SU-DHL-6 (cell line): ENCODE measurements around the gene HADH.

Experiments
- H2AFZ ChIP-seq: fragments of 200-600 bp; sonication (generic); 2 replicates; pipeline ENCODE4 v1.6.1; 2014; ENCODE audit warnings: low read depth, mild to moderate bottlenecking, moderate library complexity, mixed read lengths, antibody characterized with exemption, low read length; ENCODE audit not compliant: severe bottlenecking
- H3F3A ChIP-seq: fragments of 200-600 bp; shearing (Covaris generic); 2 replicates; pipeline ENCODE4 v1.6.0; 2016; ENCODE audit warnings: antibody characterized with exemption, mild to moderate bottlenecking; ENCODE audit not compliant: insufficient read depth
- H3K27ac ChIP-seq: fragments of 200-600 bp; sonication (generic); 2 replicates; pipeline ENCODE4 v1.5.1; 2016; ENCODE audit warnings: low read depth, mild to moderate bottlenecking, low read length, moderate library complexity, mixed read lengths
- H3K27me3 ChIP-seq: fragments of 200-600 bp; sonication (generic), shearing (Covaris generic); 2 replicates; pipeline ENCODE4 v1.6.0; 2014; ENCODE audit warnings: mild to moderate bottlenecking, low read length
- H3K36me3 ChIP-seq: fragments of 200-600 bp; sonication (generic); 2 replicates; pipeline ENCODE4 v1.6.1; 2014; ENCODE audit warnings: mild to moderate bottlenecking, low read length, mixed read lengths
- H3K4me2 ChIP-seq: fragments of 300-600, 200-600 bp; shearing (Covaris generic), sonication (generic); 2 replicates; pipeline ENCODE4 v1.6.0; 2014; ENCODE audit warnings: low read length, low read depth, mild to moderate bottlenecking; ENCODE audit not compliant: poor library complexity, severe bottlenecking
- H3K4me3 ChIP-seq: fragments of 200-600 bp; sonication (generic); 2 replicates; pipeline ENCODE4 v1.5.1; 2014; ENCODE audit warnings: antibody characterized with exemption, low read length, mild to moderate bottlenecking, mixed read lengths; ENCODE audit not compliant: insufficient read depth, poor library complexity, severe bottlenecking
- H3K79me2 ChIP-seq: fragments of 200-600 bp; sonication (generic); 2 replicates; pipeline ENCODE4 v1.6.1; 2014; ENCODE audit warnings: mild to moderate bottlenecking, low read length, moderate library complexity; ENCODE audit not compliant: insufficient read depth
- H3K9ac ChIP-seq: fragments of 200-600 bp; sonication (generic); 2 replicates; pipeline ENCODE4 v1.7.0; 2014; ENCODE audit warnings: mild to moderate bottlenecking, low read length
- H3K9me2 ChIP-seq: fragments of 200-600 bp; sonication (generic); replicated peaks from 2 replicates; pipeline ENCODE4 v1.6.1; 2014; ENCODE audit warnings: low read length; ENCODE audit not compliant: insufficient read depth
- H3K9me3 ChIP-seq: fragments of 200-600 bp; sonication (generic); 2 replicates; pipeline ENCODE4 v1.6.1; 2014; ENCODE audit warnings: low read length, mixed read lengths; ENCODE audit not compliant: insufficient read depth
- H4K20me1 ChIP-seq: fragments of 200-600 bp; sonication (generic); 2 replicates; pipeline ENCODE4 v1.6.1; 2014; ENCODE audit warnings: low read depth, mild to moderate bottlenecking, antibody characterized with exemption, low read length, moderate library complexity, mixed read lengths
- EZH2phosphoT487 ChIP-seq: fragments of 200-600 bp; sonication (generic), shearing (Covaris generic); conservative IDR thresholded peaks from 2 replicates; pipeline ENCODE4 v1.6.1; 2018; ENCODE audit warnings: mild to moderate bottlenecking, antibody characterized with exemption, low read length, moderate library complexity, mixed read lengths
- TF ChIP-seq, protein P1 (sequence below): fragments of 200-600 bp; sonication (generic); IDR thresholded peaks from one replicate; pipeline ENCODE4 v1.5.1; 2017; ENCODE audit warnings: antibody characterized with exemption, mild to moderate bottlenecking, low read length, moderate library complexity; ENCODE audit not compliant: insufficient read depth, poor library complexity, severe bottlenecking

The HADH gene

DNA sequence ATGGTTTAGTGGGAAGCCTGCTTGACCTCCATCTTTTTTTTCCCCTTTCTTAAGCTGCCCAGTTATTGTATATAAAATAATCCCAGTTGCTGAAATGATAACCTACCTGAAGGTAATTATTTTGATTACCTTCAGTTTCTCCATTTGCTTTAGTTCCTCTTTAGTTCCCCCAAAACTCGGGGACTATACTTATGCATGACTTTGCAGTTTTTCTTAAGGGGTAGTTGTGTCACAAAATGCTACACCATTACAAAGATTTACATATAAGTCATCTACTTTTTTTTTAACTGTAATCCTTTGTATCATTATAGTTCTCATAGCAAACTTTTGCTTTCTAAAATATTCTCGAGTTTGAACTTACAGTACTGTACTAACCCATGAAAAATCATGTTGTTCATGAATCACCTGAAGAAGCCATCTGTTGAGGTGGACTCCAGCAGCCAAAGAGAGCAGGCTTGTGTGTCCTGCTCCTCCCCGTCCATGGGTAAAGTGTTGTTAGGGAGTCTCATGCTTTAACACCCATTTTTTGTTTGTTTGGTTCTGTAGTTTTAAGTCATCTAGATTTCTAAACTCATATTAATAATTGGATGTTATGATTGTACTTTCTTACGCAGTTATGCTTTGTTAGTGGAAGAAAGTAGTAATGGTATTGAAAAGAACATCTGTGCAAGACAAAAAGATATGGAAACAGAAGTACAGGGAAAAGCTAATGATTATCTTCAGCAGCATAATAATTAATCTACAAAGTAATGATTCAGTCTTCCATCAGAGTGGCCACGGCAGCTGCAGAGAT lies 34.6 kb downstream of the HADH start:
- no peaks in the 10 kb centered on the region for H3K79me2 ChIP-seq
- no peaks in the 10 kb centered on the region for H3K9me3 ChIP-seq
- no peaks in the 10 kb centered on the region for H4K20me1 ChIP-seq
- TF ChIP-seq, protein P1, sequence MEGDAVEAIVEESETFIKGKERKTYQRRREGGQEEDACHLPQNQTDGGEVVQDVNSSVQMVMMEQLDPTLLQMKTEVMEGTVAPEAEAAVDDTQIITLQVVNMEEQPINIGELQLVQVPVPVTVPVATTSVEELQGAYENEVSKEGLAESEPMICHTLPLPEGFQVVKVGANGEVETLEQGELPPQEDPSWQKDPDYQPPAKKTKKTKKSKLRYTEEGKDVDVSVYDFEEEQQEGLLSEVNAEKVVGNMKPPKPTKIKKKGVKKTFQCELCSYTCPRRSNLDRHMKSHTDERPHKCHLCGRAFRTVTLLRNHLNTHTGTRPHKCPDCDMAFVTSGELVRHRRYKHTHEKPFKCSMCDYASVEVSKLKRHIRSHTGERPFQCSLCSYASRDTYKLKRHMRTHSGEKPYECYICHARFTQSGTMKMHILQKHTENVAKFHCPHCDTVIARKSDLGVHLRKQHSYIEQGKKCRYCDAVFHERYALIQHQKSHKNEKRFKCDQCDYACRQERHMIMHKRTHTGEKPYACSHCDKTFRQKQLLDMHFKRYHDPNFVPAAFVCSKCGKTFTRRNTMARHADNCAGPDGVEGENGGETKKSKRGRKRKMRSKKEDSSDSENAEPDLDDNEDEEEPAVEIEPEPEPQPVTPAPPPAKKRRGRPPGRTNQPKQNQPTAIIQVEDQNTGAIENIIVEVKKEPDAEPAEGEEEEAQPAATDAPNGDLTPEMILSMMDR = no peak
- TF ChIP-seq EZH2phosphoT487 = no peak
- no peak overlapping the region for H2AFZ ChIP-seq
- H3K27ac ChIP-seq = no peak overlapping the region
- H3F3A ChIP-seq = no peaks in the 10 kb centered on the region
- no peaks in the 10 kb centered on the region for H3K27me3 ChIP-seq
- no peak overlapping the region for H3K9ac ChIP-seq
- H3K4me2 ChIP-seq = no peak overlapping the region
- H3K4me3 ChIP-seq = no peak overlapping the region
- H3K36me3 ChIP-seq = no peaks in the 10 kb centered on the region
- H3K9me2 ChIP-seq = no peaks in the 10 kb centered on the region

DNA sequence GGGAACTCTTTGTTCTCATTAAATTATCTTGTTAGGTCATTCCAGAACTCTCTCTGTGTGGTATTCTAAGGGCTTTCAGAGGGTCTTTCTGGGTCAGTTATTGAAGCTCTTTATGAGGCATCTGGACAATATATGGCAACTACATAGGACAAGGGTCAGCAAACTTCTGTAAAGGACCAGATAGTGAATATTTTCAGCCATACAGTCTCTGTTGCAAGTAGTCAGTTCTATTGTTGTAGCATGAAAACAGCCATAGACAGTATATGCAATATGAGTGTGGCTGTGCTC lies 35.1 kb downstream of the HADH start:
- TF ChIP-seq, protein P1 = no peak
- no peak for TF ChIP-seq EZH2phosphoT487
- no peak overlapping the region for H3K4me3 ChIP-seq
- no peaks in the 10 kb centered on the region for H3F3A ChIP-seq
- H3K36me3 ChIP-seq = no peaks in the 10 kb centered on the region
- H3K9ac ChIP-seq = no peak overlapping the region
- no peaks in the 10 kb centered on the region for H3K27me3 ChIP-seq
- no peak overlapping the region for H2AFZ ChIP-seq
- no peaks in the 10 kb centered on the region for H3K9me2 ChIP-seq
- H3K79me2 ChIP-seq = no peaks in the 10 kb centered on the region
- no peak overlapping the region for H3K27ac ChIP-seq
- H4K20me1 ChIP-seq = no peaks in the 10 kb centered on the region
- no peaks in the 10 kb centered on the region for H3K9me3 ChIP-seq
- H3K4me2 ChIP-seq = no peak overlapping the region

DNA sequence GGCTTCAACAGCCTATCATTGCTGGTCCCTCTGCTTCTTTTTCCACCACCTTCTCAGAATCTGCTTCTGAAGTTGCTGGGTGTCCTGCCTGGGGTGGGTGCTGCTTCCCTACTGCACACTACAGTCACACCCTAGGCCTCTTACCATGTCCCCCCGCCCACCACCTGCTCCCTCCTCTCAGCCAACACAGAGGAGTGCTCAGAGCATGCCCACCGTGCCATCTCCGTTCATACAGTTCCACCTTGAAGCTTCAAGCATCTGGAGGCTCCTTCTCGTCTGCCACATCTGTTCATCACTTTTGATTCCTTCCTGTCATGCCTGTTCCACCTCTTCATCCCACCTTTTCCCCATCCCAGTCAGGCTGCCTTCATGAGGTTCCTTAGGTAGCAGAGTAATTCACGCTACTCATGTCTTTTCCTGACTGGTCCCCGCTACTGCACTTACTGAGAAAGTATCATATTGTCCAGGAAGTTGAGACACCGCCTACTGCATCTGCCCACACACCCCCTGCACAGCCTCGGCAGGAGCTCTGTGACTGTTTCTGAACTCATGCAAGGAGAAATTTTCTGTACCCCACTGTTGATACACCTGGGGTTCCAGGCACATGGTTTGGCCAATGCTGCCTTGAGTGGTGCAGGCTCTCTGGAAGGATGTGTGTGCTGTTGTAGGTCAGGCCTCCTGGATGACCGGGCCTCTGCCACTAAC lies 39.5 kb downstream of the HADH start:
- Histone ChIP-seq H3K79me2 (no peaks in the 10 kb centered on the region), H3F3A (peaks cover 2% of the 10 kb centered on the region; the same call in 1 of the 2 replicates), H3K9ac (no peak overlapping the region), H3K36me3 (no peaks in the 10 kb centered on the region), H3K4me3 (no peak overlapping the region), H3K27ac (no peak overlapping the region), H3K4me2 (no peak overlapping the region), H2AFZ (no peak overlapping the region), H4K20me1 (no peaks in the 10 kb centered on the region), H3K9me2 (no peaks in the 10 kb centered on the region), H3K9me3 (no peaks in the 10 kb centered on the region), H3K27me3 (no peaks in the 10 kb centered on the region)
- no peak for TF ChIP-seq EZH2phosphoT487
- TF ChIP-seq, protein P1 = no peak
